ENCODE results near the gene NINJ2. TPM values are rescaled to one million over a fixed set of nuclear protein-coding genes. Genes with fewer than 3 reads are reported as not detected.
"Not testable (repeated sequence)": the region's sequence is repeated elsewhere in the genome, so short reads cannot be mapped to it uniquely, and the experiment has no call there.

The NINJ2 gene
- total RNA-seq, 1 donor from 2014 or later, result not detected

- Histone ChIP-seq H3K4me3 (ENCODE audit: low read depth, low read length) (no peak overlapping the region), H3K36me3 (ENCODE audit: control insufficient read depth, insufficient read depth, low read length) (no peaks in the 10 kb centered on the region), H3K27me3 (ENCODE audit: control insufficient read depth, insufficient read depth, low read length) (no peaks in the 10 kb centered on the region)
- DNase-seq (ENCODE audit: low read depth), result no peak
- no peak for TF ChIP-seq CTCF (IDR thresholded peaks at IDR 0.05; ENCODE audit: insufficient read depth, low read length, poor library complexity, severe bottlenecking)
These were observed 36.8 kb upstream of the NINJ2 start for GRCh38 chr12:700016-700415.

- H3K4me3 ChIP-seq (ENCODE audit: low read depth, low read length); DNase-seq (ENCODE audit: low read depth); H3K27me3 ChIP-seq (ENCODE audit: control insufficient read depth, insufficient read depth, low read length); H3K36me3 ChIP-seq (ENCODE audit: control insufficient read depth, insufficient read depth, low read length): not testable (repeated sequence)
These were observed 35.0 kb upstream of the NINJ2 start for GRCh38 chr12:698222-698621.

- H3K4me3 ChIP-seq (ENCODE audit: low read depth, low read length), result no peak overlapping the region
- TF ChIP-seq CTCF (IDR thresholded peaks at IDR 0.05; ENCODE audit: insufficient read depth, low read length, poor library complexity, severe bottlenecking), result no peak
- no peaks in the 10 kb centered on the region for H3K36me3 ChIP-seq (ENCODE audit: control insufficient read depth, insufficient read depth, low read length)
- DNase-seq (ENCODE audit: low read depth), result no peak
- H3K27me3 ChIP-seq (ENCODE audit: control insufficient read depth, insufficient read depth, low read length), result no peaks in the 10 kb centered on the region
These were observed 34.2 kb upstream of the NINJ2 start for GRCh38 chr12:697481-697880.

- Histone ChIP-seq H3K27me3 (ENCODE audit: control insufficient read depth, insufficient read depth, low read length) (no peaks in the 10 kb centered on the region), H3K4me3 (ENCODE audit: low read depth, low read length) (no peak overlapping the region), H3K36me3 (ENCODE audit: control insufficient read depth, insufficient read depth, low read length) (no peaks in the 10 kb centered on the region)
- DNase-seq (ENCODE audit: low read depth), result no peak
- no peak for TF ChIP-seq CTCF (IDR thresholded peaks at IDR 0.05; ENCODE audit: insufficient read depth, low read length, poor library complexity, severe bottlenecking)
These were observed 31.7 kb upstream of the NINJ2 start for GRCh38 chr12:694734-695503.

- no peak overlapping the region for H3K4me3 ChIP-seq (ENCODE audit: low read depth, low read length)
- DNase-seq (ENCODE audit: low read depth), result no peak
- H3K27me3 ChIP-seq (ENCODE audit: control insufficient read depth, insufficient read depth, low read length), result no peaks in the 10 kb centered on the region
- H3K36me3 ChIP-seq (ENCODE audit: control insufficient read depth, insufficient read depth, low read length), result no peaks in the 10 kb centered on the region
- TF ChIP-seq CTCF (IDR thresholded peaks at IDR 0.05; ENCODE audit: insufficient read depth, low read length, poor library complexity, severe bottlenecking), result no peak
These were observed 30.8 kb upstream of the NINJ2 start for GRCh38 chr12:693934-694533.

GRCh38 chr12:692274-692673 lies 29.0 kb upstream of the NINJ2 start:
- no peak for DNase-seq (ENCODE audit: low read depth)
- no peak for TF ChIP-seq CTCF (IDR thresholded peaks at IDR 0.05; ENCODE audit: insufficient read depth, low read length, poor library complexity, severe bottlenecking)
- Histone ChIP-seq H3K4me3 (ENCODE audit: low read depth, low read length) (no peak overlapping the region), H3K27me3 (ENCODE audit: control insufficient read depth, insufficient read depth, low read length) (no peaks in the 10 kb centered on the region), H3K36me3 (ENCODE audit: control insufficient read depth, insufficient read depth, low read length) (no peaks in the 10 kb centered on the region)

All from kidney epithelial cell (primary cell).